HEK293 (cell line): ENCODE results near the gene TLE1.

Experiments used
- CTCF ChIA-PET: fragments of 350-600 bp; formaldehyde crosslinking; extraction: SDS; loops from one replicate; lab custom pipeline; 2021; ENCODE audit warnings: antibody characterized with exemption; lab: Yijun Ruan, JAX
- POLR2A ChIA-PET: fragments of 300-600 bp; formaldehyde crosslinking; extraction: SDS; loops from one replicate; lab custom pipeline; 2020; ENCODE audit warnings: antibody characterized with exemption, inconsistent platforms; lab: Yijun Ruan, JAX
- H3K27ac ChIP-seq: fragments of 200-500 bp; sonication (Bioruptor generic); 2 replicates; pipeline ENCODE4 v1.5.1; 2014; ENCODE audit warnings: low read depth, low read length, control low read depth, inconsistent platforms; ENCODE audit errors: extremely low read depth
- H3K36me3 ChIP-seq, 2 experiments: fragments of 200-500 bp in 1 of 2; sonication (Bioruptor generic) in 1 of 2; 1 replicate in 1 of 2; 2 replicates in 1 of 2; pipeline ENCODE4 v1.5.1; 2014 to 2017; ENCODE audit warnings: inconsistent platforms in 2 of 2, low read length in 2 of 2; ENCODE audit not compliant: control insufficient read depth in 2 of 2, insufficient read depth in 1 of 2
- H3K4me1 ChIP-seq: fragments of 200-500 bp; sonication (Bioruptor generic); 2 replicates; pipeline ENCODE4 v1.5.1; 2014; ENCODE audit warnings: mild to moderate bottlenecking, low read length, inconsistent platforms; ENCODE audit not compliant: control insufficient read depth, insufficient read depth
- H3K4me3 ChIP-seq: 2 replicates; pipeline ENCODE4 v1.5.1; 2011; ENCODE audit warnings: low read depth, mild to moderate bottlenecking, control low read depth, low read length, moderate library complexity
- H3K9me3 ChIP-seq: fragments of 200-500 bp; sonication (Bioruptor generic); 2 replicates; pipeline ENCODE4 v1.5.1; 2014; ENCODE audit warnings: low read depth, low read length, inconsistent platforms; ENCODE audit not compliant: control insufficient read depth, insufficient read depth
- BCL11B ChIP-seq: fragments of 450-650 bp; formaldehyde crosslinking; IDR thresholded peaks from 2 replicates; pipeline ENCODE4 v1.5.1; 2016; ENCODE audit warnings: low read depth, missing biosample characterization, missing genetic modification characterization
- GFI1B ChIP-seq: fragments of 450-650 bp; formaldehyde crosslinking; IDR thresholded peaks from 2 replicates; pipeline ENCODE4 v1.5.1; 2016; ENCODE audit warnings: missing biosample characterization, missing genetic modification characterization
- GLI2 ChIP-seq: fragments of 450-650 bp; formaldehyde crosslinking; IDR thresholded peaks from 2 replicates; pipeline ENCODE4; 2017; ENCODE audit warnings: missing biosample characterization, missing genetic modification characterization, low read depth, borderline replicate concordance
- HOXA7 ChIP-seq: sonication (generic); formaldehyde crosslinking; IDR thresholded peaks from 2 replicates; pipeline ENCODE4 v1.8.1; 2022; ENCODE audit warnings: missing genetic modification reagents, borderline replicate concordance
- ZBTB10 ChIP-seq: fragments of 450-650 bp; formaldehyde crosslinking; IDR thresholded peaks from 2 replicates; pipeline ENCODE4 v1.5.1; 2016; ENCODE audit warnings: missing biosample characterization, missing genetic modification characterization
- ZBTB21 ChIP-seq: fragments of 450-650 bp; formaldehyde crosslinking; IDR thresholded peaks from 2 replicates; pipeline ENCODE4 v1.5.1; 2017; ENCODE audit warnings: missing biosample characterization, missing genetic modification characterization
- ZFHX2 ChIP-seq: fragments of 450-650 bp; formaldehyde crosslinking; conservative IDR thresholded peaks from 2 replicates; pipeline ENCODE4 v1.5.1; 2016; ENCODE audit warnings: missing biosample characterization, missing genetic modification characterization
- ZFP37 ChIP-seq: fragments of 450-650 bp; formaldehyde crosslinking; IDR thresholded peaks from 2 replicates; pipeline ENCODE4 v1.5.1; 2016; ENCODE audit warnings: missing biosample characterization, missing genetic modification characterization
- ZNF169 ChIP-seq: fragments of 450-650 bp; formaldehyde crosslinking; IDR thresholded peaks from 2 replicates; pipeline ENCODE4 v1.5.1; 2016; ENCODE audit warnings: missing biosample characterization, missing genetic modification characterization
- ZNF302 ChIP-seq: fragments of 450-650 bp; formaldehyde crosslinking; IDR thresholded peaks from 2 replicates; pipeline ENCODE4 v1.5.1; 2016; ENCODE audit warnings: missing biosample characterization, missing genetic modification characterization, low read depth
- ZNF354C ChIP-seq: fragments of 450-650 bp; formaldehyde crosslinking; IDR thresholded peaks from 2 replicates; pipeline ENCODE4 v1.5.1; 2016; ENCODE audit warnings: missing biosample characterization, missing genetic modification characterization, low read depth, borderline replicate concordance
- ZNF433 ChIP-seq: fragments of 450-650 bp; formaldehyde crosslinking; IDR thresholded peaks from 2 replicates; pipeline ENCODE4 v1.5.1; 2016; ENCODE audit warnings: missing biosample characterization, missing genetic modification characterization, low read depth
- ZNF449 ChIP-seq: fragments of 450-650 bp; formaldehyde crosslinking; IDR thresholded peaks from 2 replicates; pipeline ENCODE4 v1.5.1; 2017; ENCODE audit warnings: missing biosample characterization, mild to moderate bottlenecking, missing genetic modification characterization, moderate library complexity
- ZNF473 ChIP-seq: fragments of 450-650 bp; formaldehyde crosslinking; IDR thresholded peaks from 2 replicates; pipeline ENCODE4 v1.5.1; 2017; ENCODE audit warnings: missing biosample characterization, missing genetic modification characterization
- ZNF558 ChIP-seq: fragments of 450-650 bp; formaldehyde crosslinking; IDR thresholded peaks from 2 replicates; pipeline ENCODE4 v1.5.1; 2016; ENCODE audit warnings: missing biosample characterization, missing genetic modification characterization
- ZNF585B ChIP-seq: fragments of 450-650 bp; formaldehyde crosslinking; IDR thresholded peaks from 2 replicates; pipeline ENCODE4 v1.5.1; 2016; ENCODE audit warnings: missing biosample characterization, missing genetic modification characterization
- ZNF658 ChIP-seq: fragments of 450-650 bp; formaldehyde crosslinking; IDR thresholded peaks from 2 replicates; pipeline ENCODE4; 2016; ENCODE audit warnings: missing biosample characterization, missing genetic modification characterization
- ZNF777 ChIP-seq: fragments of 450-650 bp; formaldehyde crosslinking; IDR thresholded peaks from 2 replicates; pipeline ENCODE4 v1.5.1; 2017; ENCODE audit warnings: missing biosample characterization, missing genetic modification characterization, borderline replicate concordance
- ZSCAN4 ChIP-seq: fragments of 450-650 bp; formaldehyde crosslinking; IDR thresholded peaks from 2 replicates; pipeline ENCODE4 v1.5.1; 2017; ENCODE audit warnings: missing biosample characterization, missing genetic modification characterization

Gene TLE1

GRCh38 chr9:81601639-81602623 is 87.4 kb downstream of the TLE1 start:
- no peak overlapping the region for H3K4me3 ChIP-seq
- no peaks in the 10 kb centered on the region for H3K9me3 ChIP-seq
- no peak overlapping the region for H3K27ac ChIP-seq
- TF ChIP-seq ZNF658 (tag by site-specific recombination), result no peak
- TF ChIP-seq ZNF449 (tag by site-specific recombination), result no peak
- no peak for TF ChIP-seq ZBTB21 (tag by site-specific recombination)
- no peaks in the 10 kb centered on the region for H3K4me1 ChIP-seq
- CTCF ChIA-PET, result interaction anchor here (0.6 to 1.2 kb wide), 3 partner anchors 17 to 1177 kb away, joined by 3 to 4 read pairs (median 4); no protein-coding TSS in a partner anchor
- POLR2A ChIA-PET, result no interaction called here
- H3K36me3 ChIP-seq, result peaks cover 6 to 57% of the 10 kb centered on the region in 2 experiments; a peak in 2 of 3 replicates

GRCh38 chr9:81600631-81601030 is 88.7 kb downstream of the TLE1 start:
- POLR2A ChIA-PET, result no interaction called here
- H3K4me1 ChIP-seq, result no peaks in the 10 kb centered on the region
- no peak overlapping the region for H3K27ac ChIP-seq
- CTCF ChIA-PET, result no interaction called here
- no peaks in the 10 kb centered on the region for H3K9me3 ChIP-seq
- no peak overlapping the region for H3K4me3 ChIP-seq
- peaks cover 6 to 63% of the 10 kb centered on the region in 2 experiments; a peak in 2 of 3 replicates for H3K36me3 ChIP-seq
- no peak for TF ChIP-seq ZFHX2 (tag by site-specific recombination)
- TF ChIP-seq ZNF558 (tag by site-specific recombination), result no peak
- TF ChIP-seq, all 188 proteins: peak for 0

- H3K27ac ChIP-seq, result no peak overlapping the region
- no peak overlapping the region for H3K4me3 ChIP-seq
- CTCF ChIA-PET, result interaction anchor here (0.6 kb wide), 1 partner anchor 1001 kb away, joined by 4 read pairs; no protein-coding TSS in a partner anchor
- no peaks in the 10 kb centered on the region for H3K9me3 ChIP-seq
- POLR2A ChIA-PET, result interaction anchor here (0.6 kb wide), 1 partner anchor 48 kb away, joined by 4 read pairs; no protein-coding TSS in a partner anchor
- no peaks in the 10 kb centered on the region for H3K4me1 ChIP-seq
- H3K36me3 ChIP-seq, result peaks cover 14 to 62% of the 10 kb centered on the region in 2 experiments
- TF ChIP-seq ZNF169 (tag by site-specific recombination) (no peak), GFI1B (tag by site-specific recombination) (no peak)
These were observed 89.5 kb downstream of the TLE1 start for GRCh38 chr9:81599837-81600236.

- Histone ChIP-seq H3K27ac (no peak overlapping the region), H3K4me3 (no peak overlapping the region), H3K4me1 (no peaks in the 10 kb centered on the region), H3K36me3 (peaks cover 15 to 57% of the 10 kb centered on the region in 2 experiments), H3K9me3 (no peaks in the 10 kb centered on the region)
- CTCF ChIA-PET, result no interaction called here
- POLR2A ChIA-PET, result no interaction called here
- no peak for TF ChIP-seq BCL11B (tag by site-specific recombination)
- TF ChIP-seq ZBTB10 (tag by site-specific recombination), result no peak
- no peak for TF ChIP-seq ZFHX2 (tag by site-specific recombination)
- no peak for TF ChIP-seq ZSCAN4 (tag by site-specific recombination)
- TF ChIP-seq ZNF433, result no peak
- no peak for TF ChIP-seq HOXA7 (CRISPR knock-in tag)
- TF ChIP-seq ZNF585B (tag by site-specific recombination), result no peak
- TF ChIP-seq ZNF777 (tag by site-specific recombination), result no peak
- TF ChIP-seq ZNF473 (tag by site-specific recombination), result no peak
- no peak for TF ChIP-seq GLI2 (tag by site-specific recombination)
- no peak for TF ChIP-seq ZNF302 (tag by site-specific recombination)
- TF ChIP-seq ZFP37 (tag by site-specific recombination), result no peak
- TF ChIP-seq ZNF354C (tag by site-specific recombination), result no peak
- no peak for TF ChIP-seq ZNF449 (tag by site-specific recombination)
These were observed 90.5 kb downstream of the TLE1 start for GRCh38 chr9:81598811-81599210.
